Inferior parietal cortex (tissue), 1 donor: Measurements from ENCODE around the gene BCL2A1.
"Not testable (repeated sequence)": the region's sequence is repeated elsewhere in the genome, so short reads cannot be mapped to it uniquely, and the experiment has no call there.

Experiments used
- DNase-seq: peaks from one replicate; pipeline ENCODE4 v3.0.0-alpha.2; 2016; ENCODE audit errors: extremely low spot score

BCL2A1 gene

GRCh38 chr15:79970624-79971434 is at the start of gene BCL2A1:
BCL2A1 (minus strand) TSS chr15:79971196; CDS start chr15:79971119, 77 bp downstream.
- peak; percentile 25 for DNase-seq

- no peak for DNase-seq
Measured at GRCh38 chr15:80020731-80021130, 49.7 kb upstream of the BCL2A1 start.

GRCh38 chr15:80020149-80020548 is 49.2 kb upstream of the BCL2A1 start:
- not testable (repeated sequence) for DNase-seq

DNA sequence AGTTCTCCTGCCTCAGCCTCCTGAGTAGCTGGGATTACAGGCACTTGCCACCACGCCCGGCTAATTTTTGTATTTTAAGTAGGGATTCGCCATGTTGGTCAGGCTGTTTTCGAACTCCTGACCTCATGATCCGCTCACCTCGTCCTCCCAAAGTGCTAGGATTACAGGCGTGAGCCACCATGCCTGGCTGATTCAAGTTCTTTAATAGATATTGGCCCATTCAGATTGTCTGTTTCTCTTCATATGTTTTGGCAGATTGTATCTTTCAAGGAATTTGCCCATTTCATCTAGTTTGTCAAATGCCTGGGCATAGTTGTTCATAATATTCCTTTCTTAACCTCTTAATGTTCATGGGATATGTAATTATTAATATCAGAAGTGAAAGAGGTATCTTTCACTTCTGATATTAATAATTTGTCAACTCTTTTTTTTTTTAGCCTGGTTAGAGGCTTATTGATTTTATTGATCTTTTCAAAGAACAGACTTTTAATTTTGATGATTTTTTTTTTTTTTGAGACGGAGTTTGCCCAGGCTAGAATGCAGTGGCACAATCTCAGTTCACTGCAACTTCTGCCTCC is 48.3 kb upstream of the BCL2A1 start:
- no peak for DNase-seq

- DNase-seq: not testable (repeated sequence)
Measured at GRCh38 chr15:80017139-80017538, 46.1 kb upstream of the BCL2A1 start.

DNA sequence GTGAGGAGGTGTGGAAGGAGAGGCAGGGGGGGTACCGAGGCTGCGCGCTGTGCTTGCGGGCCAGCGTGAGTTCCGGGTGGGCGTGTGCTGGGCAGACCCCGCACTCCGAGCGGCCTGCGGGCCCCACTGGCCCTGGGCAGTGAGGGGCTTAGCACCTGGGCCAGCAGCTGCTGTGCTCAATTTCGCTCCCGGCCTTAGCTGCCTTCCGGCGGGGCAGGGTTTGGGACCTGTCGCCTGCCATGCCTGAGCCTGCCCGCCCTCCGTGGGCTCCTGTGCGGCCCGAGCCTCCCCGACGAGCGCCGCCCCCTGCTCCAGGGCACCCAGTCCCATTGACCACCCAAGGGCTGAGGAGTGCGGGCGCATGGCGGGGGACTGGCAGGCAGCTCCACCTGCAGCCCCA is 45.5 kb upstream of the BCL2A1 start:
- DNase-seq: not testable (repeated sequence)

DNA sequence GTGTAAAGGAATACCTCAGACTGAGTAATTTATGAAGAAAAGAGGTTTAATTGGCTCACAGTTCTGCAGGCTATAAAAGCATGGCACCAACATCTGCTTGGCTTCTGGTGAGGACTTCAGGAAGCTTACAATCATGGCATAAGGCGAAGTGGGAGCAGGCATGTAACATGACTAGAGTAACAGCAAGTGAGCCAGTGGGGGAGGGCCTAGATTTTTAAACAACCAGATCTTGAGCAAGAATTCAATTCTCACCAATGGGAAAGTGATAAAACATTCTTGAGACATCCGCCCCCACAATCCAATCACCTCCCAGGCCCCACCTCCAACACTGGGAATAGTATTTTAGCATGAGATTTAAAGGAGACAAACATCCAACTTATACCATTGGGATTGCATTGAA is 44.2 kb upstream of the BCL2A1 start:
- DNase-seq: no peak

DNA sequence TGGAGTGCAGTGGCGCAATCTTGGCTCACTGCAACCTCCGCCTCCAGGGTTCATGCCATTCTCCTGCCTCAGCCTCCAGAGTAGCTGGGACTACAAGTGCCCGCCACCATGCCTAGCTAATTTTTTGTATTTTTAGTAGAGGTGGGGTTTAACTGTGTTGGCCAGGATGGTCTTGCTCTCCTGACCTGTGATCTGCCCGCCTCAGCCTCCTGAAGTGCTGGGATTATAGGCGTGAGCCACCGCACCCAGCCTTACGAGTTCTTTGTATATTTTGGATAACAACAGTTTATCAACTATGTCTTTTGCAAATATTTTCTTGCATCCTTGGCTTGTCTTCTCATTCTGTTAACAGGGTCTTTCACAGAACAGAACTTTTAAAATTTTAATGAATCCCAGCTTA is 43.2 kb upstream of the BCL2A1 start:
- not testable (repeated sequence) for DNase-seq

DNA sequence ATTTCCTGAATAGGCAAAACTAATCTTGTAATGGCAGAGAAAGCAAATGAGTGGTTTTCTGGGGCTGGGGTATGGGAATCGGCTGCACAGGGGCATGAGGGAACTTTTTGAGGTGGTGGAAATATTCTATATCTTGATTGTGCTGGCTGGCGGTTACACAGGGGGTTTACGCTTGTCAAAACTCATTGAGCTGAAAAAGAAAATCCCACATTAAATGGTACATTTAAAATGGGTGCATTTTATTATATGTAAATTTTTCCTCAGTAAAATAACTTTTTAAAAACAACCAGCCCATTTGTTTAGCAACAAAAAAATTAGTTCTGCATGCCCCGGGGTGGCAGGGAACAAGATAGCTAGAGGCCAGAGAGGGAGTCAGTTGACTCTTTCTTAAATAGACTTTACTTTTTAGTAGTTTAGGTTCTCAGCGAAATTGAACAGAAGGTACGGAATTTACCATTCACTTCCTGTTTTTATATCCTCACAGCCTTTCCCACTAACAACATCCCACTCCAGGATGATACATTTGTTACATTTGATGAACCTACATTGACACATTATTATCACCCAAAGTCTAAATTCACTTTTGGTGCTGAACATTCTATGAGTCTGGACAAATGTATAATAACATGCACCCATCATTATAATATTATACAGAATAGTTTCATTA is 41.2 kb upstream of the BCL2A1 start:
- no peak for DNase-seq

- no peak for DNase-seq
Measured at GRCh38 chr15:80011596-80011995, 40.6 kb upstream of the BCL2A1 start.

- not testable (repeated sequence) for DNase-seq
Measured at GRCh38 chr15:80011041-80011523, 40.1 kb upstream of the BCL2A1 start.

GRCh38 chr15:80010131-80010673 is 39.2 kb upstream of the BCL2A1 start:
- no peak for DNase-seq

GRCh38 chr15:80007532-80007931 is 36.5 kb upstream of the BCL2A1 start:
- no peak for DNase-seq

DNA sequence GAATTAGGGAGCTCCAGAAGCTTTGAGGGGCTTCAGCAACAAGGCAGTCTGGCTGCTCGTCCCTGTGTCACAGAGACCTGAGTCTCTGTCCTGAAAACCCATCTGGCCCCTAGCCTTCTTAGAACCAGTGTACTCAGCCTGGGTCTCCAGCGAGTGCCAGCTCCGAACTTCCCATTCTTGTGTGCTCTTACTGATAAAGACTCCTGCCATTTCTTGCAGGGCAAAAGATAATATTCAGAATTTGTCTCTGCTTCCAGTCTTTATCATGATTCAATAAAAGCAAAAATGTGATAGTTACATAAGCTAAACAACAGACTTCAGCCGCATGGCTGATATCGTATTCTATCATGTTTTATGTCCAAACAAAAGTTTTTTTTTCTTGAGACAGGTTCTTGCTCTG is 36.0 kb upstream of the BCL2A1 start:
- no peak for DNase-seq

- DNase-seq: no peak
Measured at GRCh38 chr15:80003934-80004472, 33.0 kb upstream of the BCL2A1 start.

DNA sequence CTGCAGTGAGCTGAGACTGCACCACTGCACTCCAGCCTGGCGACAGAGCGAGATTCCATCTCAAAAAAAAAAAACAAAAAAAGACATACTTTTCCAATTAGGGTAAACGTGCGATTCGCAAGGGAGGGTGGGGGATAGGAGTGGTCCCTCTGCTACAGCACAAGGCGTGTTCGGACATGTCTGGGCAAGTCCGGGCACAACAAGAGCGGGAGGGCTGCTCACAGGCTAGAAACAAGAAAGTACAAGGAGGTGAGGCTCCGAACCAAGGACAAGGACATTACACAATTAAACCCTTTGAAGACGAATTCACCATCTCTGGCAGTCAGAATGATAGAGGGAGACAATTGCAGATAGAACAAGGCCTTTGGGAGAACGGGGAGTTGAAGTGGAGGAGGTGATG is 32.2 kb upstream of the BCL2A1 start:
- DNase-seq: no peak

DNA sequence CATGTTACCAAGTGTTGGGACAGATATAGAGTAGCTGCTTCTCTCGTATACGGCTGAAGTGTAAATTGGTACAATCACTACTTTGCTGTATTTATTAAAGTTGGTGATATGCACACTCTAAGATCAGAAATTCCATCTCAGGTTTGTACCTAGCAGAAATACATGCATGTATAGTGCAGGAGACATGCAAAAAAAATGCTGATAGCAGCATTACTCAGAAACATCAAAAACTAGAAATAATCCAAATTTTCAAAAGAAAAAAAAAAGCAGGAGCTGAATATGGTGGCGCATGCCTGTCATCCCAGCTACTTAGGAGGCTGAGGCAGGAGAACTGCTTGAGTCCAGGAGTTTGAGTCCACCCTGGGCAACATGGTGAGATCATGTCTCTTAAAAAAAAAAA is 31.3 kb upstream of the BCL2A1 start:
- DNase-seq: no peak

DNA sequence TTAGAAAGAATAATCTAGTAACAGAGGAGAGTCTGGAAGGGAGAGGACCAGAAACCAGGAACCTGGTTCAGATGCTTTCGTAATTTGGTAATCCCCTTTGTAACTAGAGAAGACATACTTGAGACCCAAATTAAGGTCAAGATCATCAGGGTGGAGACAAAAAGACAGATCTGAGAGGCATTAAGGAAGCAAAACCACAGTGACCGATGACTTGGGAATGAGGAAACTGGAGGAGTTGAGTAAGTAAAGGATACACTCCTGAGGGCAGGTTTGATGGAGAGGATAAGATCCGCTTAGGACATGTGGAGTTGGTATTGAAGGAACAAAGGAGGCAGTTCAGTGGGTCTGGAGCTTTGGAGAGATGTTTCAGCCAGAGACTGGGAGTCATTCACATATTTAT is 23.6 kb upstream of the BCL2A1 start:
- DNase-seq: no peak

- no peak for DNase-seq
Measured at GRCh38 chr15:79991826-79992225, 20.8 kb upstream of the BCL2A1 start.

GRCh38 chr15:79990997-79991334 is 20.0 kb upstream of the BCL2A1 start:
- DNase-seq: no peak

DNA sequence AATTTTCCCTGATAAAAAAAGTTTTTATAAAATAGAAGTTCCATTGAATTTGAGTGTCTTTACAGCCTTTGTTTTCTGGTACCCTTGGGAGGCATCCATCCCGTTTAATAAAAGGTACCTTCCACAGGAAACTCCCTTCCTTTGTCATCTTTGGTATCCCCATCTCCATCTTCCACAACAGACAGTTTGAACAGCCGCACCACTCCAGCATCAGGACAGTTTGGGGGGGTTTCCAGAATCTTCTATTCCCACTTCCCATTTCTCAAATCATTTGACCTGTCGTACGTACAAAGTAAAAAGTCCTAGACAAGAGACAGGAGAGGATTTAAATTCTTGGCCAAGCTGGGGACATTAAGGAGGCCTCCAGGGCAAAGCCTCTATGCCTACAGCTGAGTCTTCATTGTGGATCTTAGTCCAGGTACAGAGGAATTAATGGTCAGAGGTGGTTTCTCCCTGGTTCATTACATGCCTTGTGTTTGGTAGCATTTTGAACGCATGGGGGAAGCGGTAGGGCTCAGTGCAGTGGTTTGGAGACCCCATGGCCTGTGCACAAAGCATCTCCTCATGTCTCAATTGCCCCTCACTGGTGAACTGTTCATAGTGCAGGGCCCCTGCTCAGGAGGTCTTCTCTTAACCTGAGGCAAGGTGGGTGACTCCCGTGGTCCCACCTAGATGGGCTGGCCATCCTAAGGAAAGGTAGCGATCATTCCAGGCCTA is 19.4 kb upstream of the BCL2A1 start:
- DNase-seq: no peak

GRCh38 chr15:79989682-79990081 is 18.7 kb upstream of the BCL2A1 start:
- DNase-seq: no peak
